ENCODE measurements around the gene CLCN7. TPM values are rescaled to one million over a fixed set of nuclear protein-coding genes. Genes with fewer than 3 reads are reported as not detected.

Gene CLCN7
- total RNA-seq, 1 experiment from 2014 or later = 70.0 TPM

DNA sequence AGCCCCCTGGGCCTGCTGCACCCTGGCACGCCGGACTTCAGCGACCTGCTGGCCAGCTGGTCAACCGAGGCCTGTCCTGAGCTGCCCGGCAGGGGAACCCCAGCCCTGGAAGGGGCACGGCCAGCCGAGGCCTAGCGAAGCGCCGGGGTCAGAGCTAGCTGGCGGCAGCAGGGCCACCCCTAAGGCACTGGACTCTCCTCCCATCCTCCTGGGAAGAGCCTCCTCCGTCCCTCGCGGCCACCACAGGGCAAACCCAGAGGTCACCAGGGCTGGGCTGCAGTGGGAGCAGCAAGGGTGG is 41.6 kb downstream of the CLCN7 start:
- Histone ChIP-seq H4K8ac (replicated peaks; ENCODE audit: insufficient read length, low read depth, low read length) (no peak overlapping the region), H3K9ac (ENCODE audit: extremely low read depth, insufficient read length, low read length) (no peak overlapping the region), H3K14ac (ENCODE audit: insufficient read depth, low read length) (no peak overlapping the region), H3T11ph (ENCODE audit: low read length) (no peak overlapping the region), H3K4me1 (ENCODE audit: insufficient read depth, low read length) (no peaks in the 10 kb centered on the region), H2BK12ac (ENCODE audit: insufficient read length, low read depth, low read length) (no peak overlapping the region), H2BK120ac (ENCODE audit: low read depth, low read length, poor library complexity, severe bottlenecking) (no peak overlapping the region), H2AFZ (ENCODE audit: low read length) (no peak overlapping the region), H3K4me2 (ENCODE audit: insufficient read depth, insufficient read length, low read length) (no peak overlapping the region), H2BK20ac (ENCODE audit: low read depth, low read length, poor library complexity, severe bottlenecking) (no peak overlapping the region), H4K91ac (ENCODE audit: insufficient read length, low read depth, low read length) (no peak overlapping the region), H3K23me2 (ENCODE audit: insufficient read length, low read depth, low read length, poor library complexity, severe bottlenecking) (no peaks in the 10 kb centered on the region), H3K9me3 (ENCODE audit: control insufficient read depth, low read depth, low read length) (no peaks in the 10 kb centered on the region), H2AK5ac (ENCODE audit: insufficient read length, low read length) (no peak overlapping the region), H4K5ac (ENCODE audit: insufficient read length, low read depth, low read length) (no peak overlapping the region), H3K18ac (ENCODE audit: insufficient read length, low read depth, low read length) (no peak overlapping the region), H2BK15ac (ENCODE audit: low read depth, low read length) (no peak overlapping the region), H3K56ac (ENCODE audit: insufficient read length, low read depth, low read length) (no peak overlapping the region), H4K20me1 (ENCODE audit: control insufficient read depth, insufficient read depth, insufficient read length) (no peaks in the 10 kb centered on the region), H3K4ac (ENCODE audit: low read depth, low read length) (no peak overlapping the region), H3K79me2 (ENCODE audit: insufficient read depth, low read length) (no peaks in the 10 kb centered on the region), H3K79me1 (ENCODE audit: insufficient read depth, low read depth, low read length, poor library complexity, severe bottlenecking) (no peaks in the 10 kb centered on the region), H3K23ac (ENCODE audit: insufficient read length, low read depth, low read length) (no peak overlapping the region), H3K27me3 (ENCODE audit: insufficient read depth, low read length) (no peaks in the 10 kb centered on the region), H2BK5ac (ENCODE audit: insufficient read length, low read length) (no peak overlapping the region), H3K27ac (ENCODE audit: insufficient read length, low read depth, low read length) (no peak overlapping the region)
- no peak for DNase-seq
- WGBS (ENCODE audit: extremely low coverage, insufficient read length, low lambda C conversion rate) = no CpG with 5 or more reads among the region's 14 CpGs
- Mint-ChIP-seq H3K27me3 (ENCODE audit: low read depth) (no peaks in the 10 kb centered on the region; the same call in 1 of the 2 replicates), H3K4me3 (no peak overlapping the region), H3K9me3 (no peaks in the 10 kb centered on the region), H3K36me3 (ENCODE audit: insufficient read depth in 1 of 3, low read depth in 3 of 3) (no peaks in the 10 kb centered on the region), H3K4me1 (no peaks in the 10 kb centered on the region; a peak in 1 of 4 replicates), H3K27ac (no peak overlapping the region)
- TF ChIP-seq, protein P1, sequence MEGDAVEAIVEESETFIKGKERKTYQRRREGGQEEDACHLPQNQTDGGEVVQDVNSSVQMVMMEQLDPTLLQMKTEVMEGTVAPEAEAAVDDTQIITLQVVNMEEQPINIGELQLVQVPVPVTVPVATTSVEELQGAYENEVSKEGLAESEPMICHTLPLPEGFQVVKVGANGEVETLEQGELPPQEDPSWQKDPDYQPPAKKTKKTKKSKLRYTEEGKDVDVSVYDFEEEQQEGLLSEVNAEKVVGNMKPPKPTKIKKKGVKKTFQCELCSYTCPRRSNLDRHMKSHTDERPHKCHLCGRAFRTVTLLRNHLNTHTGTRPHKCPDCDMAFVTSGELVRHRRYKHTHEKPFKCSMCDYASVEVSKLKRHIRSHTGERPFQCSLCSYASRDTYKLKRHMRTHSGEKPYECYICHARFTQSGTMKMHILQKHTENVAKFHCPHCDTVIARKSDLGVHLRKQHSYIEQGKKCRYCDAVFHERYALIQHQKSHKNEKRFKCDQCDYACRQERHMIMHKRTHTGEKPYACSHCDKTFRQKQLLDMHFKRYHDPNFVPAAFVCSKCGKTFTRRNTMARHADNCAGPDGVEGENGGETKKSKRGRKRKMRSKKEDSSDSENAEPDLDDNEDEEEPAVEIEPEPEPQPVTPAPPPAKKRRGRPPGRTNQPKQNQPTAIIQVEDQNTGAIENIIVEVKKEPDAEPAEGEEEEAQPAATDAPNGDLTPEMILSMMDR (conservative IDR thresholded peaks at IDR 0.05) = no peak
